H1 (cell line): ENCODE measurements around the gene ERGIC2. TPM values are rescaled to one million over a fixed set of nuclear protein-coding genes. Genes with fewer than 3 reads are reported as not detected.

Experiments
- CTCF ChIA-PET: fragments of 300-600 bp; sonication (Branson Sonifier 250); formaldehyde crosslinking; loops from one replicate; lab custom pipeline; 2021; ENCODE audit not compliant: partially characterized antibody; lab: Charles Lee
- POLR2A ChIA-PET: fragments of 300-600 bp; sonication (Branson Sonifier 250); formaldehyde crosslinking; loops from one replicate; lab custom pipeline; 2021; ENCODE audit warnings: inconsistent platforms; ENCODE audit not compliant: partially characterized antibody; lab: Charles Lee
- DNase-seq, 2 experiments: peaks; one replicate each; pipeline versions ENCODE4 v3.0.0 to v3.0.0-alpha.2; 2010 to 2022; ENCODE audit warnings: low spot score in 2 of 2, low read depth in 1 of 2, mixed read lengths in 1 of 2
- FAIRE-seq: peaks from 2 replicates; lab custom pipeline; 2011; peaks lifted over from hg19 to GRCh38; lab: Jason Lieb, UNC
- H2AFZ ChIP-seq: 2 replicates; pipeline ENCODE4 v1.8.1; 2012; ENCODE audit warnings: low read length, inconsistent platforms
- H2AK5ac ChIP-seq: 2 replicates; pipeline ENCODE4 v1.6.1; 2013; ENCODE audit warnings: low read depth, low read length
- H2BK120ac ChIP-seq: replicated peaks from 2 replicates; pipeline ENCODE3; 2013; ENCODE audit warnings: low read depth, low read length, inconsistent platforms
- H2BK12ac ChIP-seq: 2 replicates; pipeline ENCODE4 v1.6.1; 2013; ENCODE audit warnings: low read depth, low read length
- H2BK15ac ChIP-seq: 2 replicates; pipeline ENCODE4 v1.6.1; 2013; ENCODE audit warnings: low read length
- H2BK20ac ChIP-seq: 2 replicates; pipeline ENCODE4 v1.6.1; 2013; ENCODE audit warnings: low read length
- H2BK5ac ChIP-seq: 2 replicates; pipeline ENCODE4 v1.6.1; 2013; ENCODE audit warnings: low read depth, low read length
- H3K14ac ChIP-seq: 2 replicates; pipeline ENCODE4 v1.6.1; 2013; ENCODE audit warnings: inconsistent platforms; ENCODE audit not compliant: insufficient read length
- H3K18ac ChIP-seq: 2 replicates; pipeline ENCODE4 v1.6.1; 2013; ENCODE audit warnings: low read length; ENCODE audit errors: extremely low read depth
- H3K23ac ChIP-seq: 2 replicates; pipeline ENCODE4 v1.6.1; 2013; ENCODE audit warnings: inconsistent platforms; ENCODE audit not compliant: insufficient read length
- H3K23me2 ChIP-seq: 2 replicates; pipeline ENCODE4 v1.6.1; 2013; ENCODE audit warnings: low read depth, low read length
- H3K27ac ChIP-seq: 2 replicates; pipeline ENCODE4 v1.6.1; 2011; ENCODE audit warnings: low read depth, low read length, inconsistent platforms
- H3K27me3 ChIP-seq, 4 experiments: replicated peaks in 1 of 4; 1 replicate in 1 of 4; 2 replicates in 3 of 4; pipeline versions ENCODE4 v1.6.1 to v1.8.1; 2011 to 2013; ENCODE audit warnings: low read length in 3 of 4, mild to moderate bottlenecking in 3 of 4, inconsistent platforms in 2 of 4, mixed read lengths in 2 of 4, moderate library complexity in 1 of 4; ENCODE audit not compliant: control insufficient read depth in 3 of 4, insufficient read depth in 3 of 4; ENCODE audit errors: extremely low read depth in 1 of 4
- H3K36me3 ChIP-seq, 4 experiments: 2 replicates each; pipeline versions ENCODE4 v1.6.1 to v1.8.1; 2011 to 2013; ENCODE audit warnings: mild to moderate bottlenecking in 4 of 4, low read length in 3 of 4, moderate library complexity in 2 of 4, control low read depth in 1 of 4, inconsistent platforms in 1 of 4; ENCODE audit not compliant: insufficient read depth in 4 of 4, control insufficient read depth in 2 of 4
- H3K4ac ChIP-seq: replicated peaks from 2 replicates; pipeline ENCODE3; 2013; ENCODE audit warnings: low read length, low read depth, mixed read lengths, inconsistent platforms; ENCODE audit not compliant: insufficient read length
- H3K4me1 ChIP-seq, 4 experiments: replicated peaks in 1 of 4; 1 replicate in 1 of 4; 2 replicates in 3 of 4; pipeline versions ENCODE4 v1.6.1 to v1.8.1; 2011 to 2013; ENCODE audit warnings: low read length in 3 of 4, inconsistent platforms in 2 of 4, mixed read lengths in 1 of 4; ENCODE audit not compliant: insufficient read depth in 4 of 4, control insufficient read depth in 3 of 4
- H3K4me2 ChIP-seq, 2 experiments: 2 replicates each; pipeline versions ENCODE4 v1.6.1 to v1.8.1; 2011 to 2013; ENCODE audit warnings: low read depth in 2 of 2, low read length in 2 of 2, control low read depth in 1 of 2, inconsistent platforms in 1 of 2, mild to moderate bottlenecking in 1 of 2; ENCODE audit not compliant: insufficient read depth in 1 of 2
- H3K4me3 ChIP-seq, 4 experiments: fragments of 200-600, 300-600 bp in 1 of 4; sonication (generic), shearing (Covaris generic), sonication (Bioruptor Twin) in 1 of 4; 2 replicates each; pipeline versions ENCODE4 v1.5.1 to v1.8.1; 2011 to 2016; ENCODE audit warnings: low read length in 4 of 4, low read depth in 3 of 4, control low read depth in 2 of 4, inconsistent platforms in 2 of 4, mild to moderate bottlenecking in 2 of 4, mixed read lengths in 1 of 4, moderate library complexity in 1 of 4; ENCODE audit not compliant: insufficient read depth in 2 of 4; ENCODE audit errors: extremely low read depth in 1 of 4
- H3K56ac ChIP-seq: replicated peaks from 2 replicates; pipeline ENCODE3; 2013; ENCODE audit warnings: low read depth, mild to moderate bottlenecking, mixed read lengths, low read length, inconsistent platforms; ENCODE audit not compliant: insufficient read length
- H3K79me1 ChIP-seq: 2 replicates; pipeline ENCODE4 v1.6.1; 2013; ENCODE audit warnings: low read depth, low read length, control low read depth
- H3K79me2 ChIP-seq, 2 experiments: 2 replicates each; pipeline versions ENCODE4 v1.6.1 to v1.8.1; 2012 to 2013; ENCODE audit warnings: low read length in 2 of 2, mild to moderate bottlenecking in 2 of 2, inconsistent platforms in 1 of 2; ENCODE audit not compliant: insufficient read depth in 2 of 2, control insufficient read depth in 1 of 2
- H3K9ac ChIP-seq, 4 experiments: replicated peaks in 1 of 4; 1 replicate in 1 of 4; 2 replicates in 3 of 4; pipeline versions ENCODE4 v1.6.1 to v1.8.1; 2011 to 2013; ENCODE audit warnings: low read depth in 3 of 4, low read length in 3 of 4, control low read depth in 2 of 4, mild to moderate bottlenecking in 2 of 4, moderate library complexity in 2 of 4, inconsistent platforms in 1 of 4; ENCODE audit errors: extremely low read depth in 1 of 4
- H3K9me3 ChIP-seq, 2 experiments: 2 replicates each; pipeline versions ENCODE4 v1.6.1 to v1.8.1; 2012 to 2013; ENCODE audit warnings: mild to moderate bottlenecking in 2 of 2, moderate library complexity in 2 of 2, control low read depth in 1 of 2, inconsistent platforms in 1 of 2, low read depth in 1 of 2, low read length in 1 of 2, mixed read lengths in 1 of 2; ENCODE audit not compliant: insufficient read depth in 2 of 2
- H4K20me1 ChIP-seq, 2 experiments: replicated peaks in 1 of 2; 2 replicates each; pipeline versions ENCODE3 to v1.8.1; 2011 to 2013; ENCODE audit warnings: inconsistent platforms in 2 of 2, low read length in 2 of 2, mild to moderate bottlenecking in 1 of 2; ENCODE audit not compliant: insufficient read depth in 2 of 2, control insufficient read depth in 1 of 2
- H4K5ac ChIP-seq: 2 replicates; pipeline ENCODE4 v1.6.1; 2013; ENCODE audit warnings: low read length, low read depth, mixed read lengths, inconsistent platforms; ENCODE audit not compliant: insufficient read length
- H4K8ac ChIP-seq: 2 replicates; pipeline ENCODE4 v1.8.0; 2013; ENCODE audit warnings: mild to moderate bottlenecking, moderate library complexity, low read length, inconsistent platforms; ENCODE audit not compliant: insufficient read depth; ENCODE audit errors: extremely low read depth
- H4K91ac ChIP-seq: replicated peaks from 2 replicates; pipeline ENCODE3; 2013; ENCODE audit warnings: low read length, mixed read lengths, inconsistent platforms; ENCODE audit not compliant: insufficient read length
- ASH2L ChIP-seq: fragments of 200-600, 300-600 bp; sonication (generic); IDR thresholded peaks from one replicate; pipeline ENCODE4 v1.7.1; 2017; ENCODE audit warnings: low read length
- BRCA1 ChIP-seq: IDR thresholded peaks from 2 replicates; pipeline ENCODE4 v1.6.1; 2012; ENCODE audit warnings: low read depth, low read length, improper control_type of control experiment
- EP300 ChIP-seq, 2 experiments: IDR thresholded peaks; 1 replicate in 1 of 2; 2 replicates in 1 of 2; pipeline ENCODE4 v1.6.1; 2011 to 2012; ENCODE audit warnings: low read depth in 2 of 2, low read length in 2 of 2, mild to moderate bottlenecking in 2 of 2, borderline replicate concordance in 1 of 2, inconsistent platforms in 1 of 2, moderate library complexity in 1 of 2
- FOSL1 ChIP-seq: IDR thresholded peaks from 2 replicates; pipeline ENCODE4 v1.6.1; 2011; ENCODE audit warnings: mild to moderate bottlenecking, low read depth, low read length, moderate library complexity; ENCODE audit not compliant: insufficient read depth
- HDAC2 ChIP-seq, 2 experiments: fragments of 300-600 bp in 1 of 2; sonication (generic) in 1 of 2; IDR thresholded peaks; 2 replicates each; pipeline ENCODE4 v1.6.1; 2011 to 2012; ENCODE audit warnings: low read depth in 2 of 2, low read length in 2 of 2, mild to moderate bottlenecking in 2 of 2, moderate library complexity in 2 of 2, borderline replicate concordance in 1 of 2, inconsistent platforms in 1 of 2
- KDM4A ChIP-seq: IDR thresholded peaks from one replicate; pipeline ENCODE4 v1.7.1; 2012; ENCODE audit warnings: low read depth, mild to moderate bottlenecking, moderate library complexity, low read length, inconsistent platforms; ENCODE audit not compliant: severe bottlenecking
- KDM5A ChIP-seq: fragments of 200-600 bp; IDR thresholded peaks from 2 replicates; pipeline ENCODE4 v1.7.1; 2012; ENCODE audit warnings: mild to moderate bottlenecking, low read length, inconsistent platforms, mixed read lengths
- PHF8 ChIP-seq: fragments of 200-600 bp; sonication (generic); conservative IDR thresholded peaks from 2 replicates; pipeline ENCODE4 v1.7.1; 2012; ENCODE audit warnings: low read depth, mild to moderate bottlenecking, inconsistent platforms, low read length, moderate library complexity
- RFX5 ChIP-seq: IDR thresholded peaks from 2 replicates; pipeline ENCODE4 v1.6.1; 2011; ENCODE audit warnings: low read depth, low read length, improper control_type of control experiment, borderline replicate concordance
- RXRA ChIP-seq: IDR thresholded peaks from 2 replicates; pipeline ENCODE4 v1.6.1; 2011; ENCODE audit warnings: low read depth, mild to moderate bottlenecking, low read length, moderate library complexity; ENCODE audit not compliant: insufficient read depth
- SIN3A ChIP-seq, 2 experiments: IDR thresholded peaks in 1 of 2; conservative IDR thresholded peaks in 1 of 2; 2 replicates each; pipeline ENCODE4 v1.6.1; 2011 to 2012; ENCODE audit warnings: low read length in 2 of 2, improper control_type of control experiment in 1 of 2, low read depth in 1 of 2, mild to moderate bottlenecking in 1 of 2
- SP2 ChIP-seq: IDR thresholded peaks from 2 replicates; pipeline ENCODE4 v1.6.1; 2012; ENCODE audit warnings: mild to moderate bottlenecking, low read length, inconsistent platforms
- SRF ChIP-seq: IDR thresholded peaks from 2 replicates; pipeline ENCODE4 v1.6.1; 2011; ENCODE audit warnings: mild to moderate bottlenecking, low read depth, low read length, moderate library complexity
- SUZ12 ChIP-seq: fragments of 200-600 bp; sonication (generic); IDR thresholded peaks from 2 replicates; pipeline ENCODE4 v1.6.1; 2012; ENCODE audit warnings: mild to moderate bottlenecking, inconsistent platforms, low read length, moderate library complexity, mixed read lengths
- YY1 ChIP-seq: IDR thresholded peaks from 2 replicates; pipeline ENCODE4 v1.6.1; 2011; ENCODE audit warnings: low read depth, mild to moderate bottlenecking, low read length
- polyA plus RNA-seq, 7 experiments: library from polyadenylated mRNA; depleted of rRNA in 3 of 7; stranded (reverse) in 5 of 7; unstranded in 2 of 7; fragments of >200 nt in 5 of 7; fragments of 200-250 nt in 2 of 7; gene quantifications; 1 replicate in 5 of 7; 2 replicates in 1 of 7; 4 replicates in 1 of 7; pipeline versions ENCODE4 v1.2.1 to v1.2.3, GENCODE V29; 2011 to 2013; ENCODE audit warnings: missing spikeins in 2 of 7, mixed read lengths in 2 of 7
- total RNA-seq: library from RNA; stranded (reverse); fragmentation: NEBNext Ultra II Directional; extraction: Animal tissue kit (Norgen Biotek cat#: 25700); gene quantifications from 2 replicates; pipeline ENCODE4 v1.2.1, GENCODE V29; 2021

Gene ERGIC2
- total and polyA plus RNA-seq, 2 of the 8 experiments (the other 6 are each of a cell fraction or from before 2014, with no cell fraction given): 16.5 to 61.8 TPM

DNA sequence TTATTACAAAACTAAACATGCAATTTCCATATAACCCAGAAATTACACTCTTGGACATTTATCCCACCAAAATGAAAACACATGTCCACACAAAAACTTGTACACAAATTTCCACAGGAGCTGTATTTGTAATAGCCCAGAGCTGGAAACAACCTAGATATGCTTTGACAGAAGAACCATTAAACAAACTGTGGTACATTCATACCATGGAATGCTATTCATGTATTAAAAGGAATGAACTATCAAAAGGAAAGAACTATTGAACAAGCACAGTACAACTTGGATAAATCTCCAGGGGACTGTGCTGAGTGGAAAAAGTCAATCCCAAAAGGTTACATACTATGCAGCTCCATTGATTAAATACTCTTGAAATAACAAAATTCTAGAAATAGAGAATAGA, 35.8 kb upstream of the ERGIC2 start:
- Histone ChIP-seq H3K56ac (no peak overlapping the region), H3K4me1 (no peaks in the 10 kb centered on the region), H3K27ac (no peak overlapping the region), H2AFZ (no peak overlapping the region), H3K79me2 (no peaks in the 10 kb centered on the region), H4K20me1 (no peaks in the 10 kb centered on the region), H2BK5ac (no peak overlapping the region), H3K79me1 (no peaks in the 10 kb centered on the region), H2BK120ac (no peak overlapping the region), H3K14ac (no peak overlapping the region), H3K18ac (no peak overlapping the region), H3K9me3 (peaks cover 8 to 15% of the 10 kb centered on the region in 2 experiments; a peak in 3 of 4 replicates), H4K5ac (no peak overlapping the region), H3K4me2 (no peak overlapping the region), H2BK15ac (no peak overlapping the region), H2BK20ac (no peak overlapping the region), H3K23ac (no peak overlapping the region), H4K8ac (no peak overlapping the region), H2BK12ac (no peak overlapping the region), H3K9ac (no peak overlapping the region), H3K23me2 (peaks cover 2% of the 10 kb centered on the region; the same call in 1 of the 2 replicates), H3K27me3 (no peaks in the 10 kb centered on the region), H3K36me3 (no peaks in the 10 kb centered on the region), H3K4ac (no peak overlapping the region), H2AK5ac (no peak overlapping the region), H4K91ac (no peak overlapping the region), H3K4me3 (no peak overlapping the region)
- DNase-seq: no peak
- FAIRE-seq: no peak
- CTCF ChIA-PET: no interaction called here
- POLR2A ChIA-PET: no interaction called here
- TF ChIP-seq SIN3A (conservative IDR thresholded peaks at IDR 0.05 in 1 of 2, IDR thresholded peaks at IDR 0.05 in 1 of 2; ENCODE audit: low read depth in 1 of 2, low read length in 2 of 2) (no peak), SRF (no peak), EP300 (IDR thresholded peaks at IDR 0.05; ENCODE audit: borderline replicate concordance in 1 of 2, low read depth in 2 of 2, low read length in 2 of 2) (no peak), HDAC2 (IDR thresholded peaks at IDR 0.05; ENCODE audit: borderline replicate concordance in 1 of 2, low read depth in 2 of 2, low read length in 2 of 2) (no peak), PHF8 (no peak), KDM5A (no peak), SP2 (no peak), RXRA (no peak), KDM4A (no peak), RFX5 (no peak), ASH2L (no peak), SUZ12 (no peak), YY1 (no peak), BRCA1 (no peak), FOSL1 (no peak)
